Activated CD8-positive, alpha-beta T cell treated with anti-CD3 and anti-CD28 coated beads, Interleukin-2, amount 10 ng/mL, durations not matched to agents 7 days and 5 days (primary cell): Measurements from ENCODE around the gene GGNBP2. TPM values are rescaled to one million over a fixed set of nuclear protein-coding genes. Genes with fewer than 3 reads are reported as not detected.

Source experiments
- total RNA-seq, 2 experiments: library from RNA; stranded (reverse); gene quantifications; one replicate each; pipeline ENCODE4 v1.2.3, GENCODE V29; 2021

The GGNBP2 gene
- total RNA-seq, 2 experiments from 2014 or later: 112 to 122 TPM

Other genes with a start within 250 kb of the GGNBP2 start
- gene TBC1D3G, start 221.0 kb upstream of the GGNBP2 start, total RNA-seq: not detected
- not detected for gene TBC1D3H, start 156.5 kb upstream of the GGNBP2 start, total RNA-seq
- gene ZNHIT3, start 58.2 kb upstream of the GGNBP2 start, total RNA-seq: 10 to 100 TPM; 32.2 to 33.7 TPM
- gene MYO19, start 10.1 kb upstream of the GGNBP2 start, total RNA-seq: 100 to 1,000 TPM; 136 to 142 TPM
- 10 to 100 TPM in 1 of 2 experiments, 1 to 10 TPM in 1; 8.0 to 11.7 TPM for gene PIGW, start 9.9 kb upstream of the GGNBP2 start, total RNA-seq
- gene DHRS11, start 47.0 kb downstream of the GGNBP2 start, total RNA-seq: 1 to 10 TPM; 4.7 to 5.0 TPM
- gene MRM1, start 56.7 kb downstream of the GGNBP2 start, total RNA-seq: 10 to 100 TPM; 10.7 to 13.1 TPM